Activated CD8-positive, alpha-beta T cell treated with anti-CD3 and anti-CD28 coated beads, Interleukin-2, amount 10 ng/mL, durations not matched to agents 7 days and 5 days (primary cell): ENCODE data around the gene OIP5. TPM values are rescaled to one million over a fixed set of nuclear protein-coding genes. Genes with fewer than 3 reads are reported as not detected.

Experiments used
- ATAC-seq: fragments of 150-1000 bp; cut with Tn5 transposase; one replicate; pipeline ENCODE4 v1.10.0; 2021; ENCODE audit warnings: moderate library complexity
- CTCF ChIA-PET: fragments of 350-600 bp; sonication (Branson Sonifier 250); formaldehyde crosslinking; loops from one replicate; lab custom pipeline; 2021; ENCODE audit warnings: antibody characterized with exemption; lab: Charles Lee
- POLR2A ChIA-PET: fragments of 350-600 bp; sonication (Branson Sonifier 250); formaldehyde crosslinking; loops from one replicate; lab custom pipeline; 2021; ENCODE audit warnings: antibody characterized with exemption; lab: Charles Lee
- DNase-seq: peaks from one replicate; pipeline ENCODE4 v3.0.0-alpha.2; 2020
- H3K27ac Mint-ChIP-seq: one replicate; pipeline ENCODE4 v1.8.0; 2021; ENCODE audit warnings: mild to moderate bottlenecking, mixed read lengths
- H3K27me3 Mint-ChIP-seq: one replicate; pipeline ENCODE4 v1.8.0; 2021; ENCODE audit warnings: low read depth, mixed read lengths
- H3K36me3 Mint-ChIP-seq: one replicate; pipeline ENCODE4 v1.8.0; 2021; ENCODE audit warnings: low read depth, mixed read lengths
- H3K4me1 Mint-ChIP-seq: one replicate; pipeline ENCODE4 v1.8.0; 2021; ENCODE audit warnings: low read depth, mixed read lengths
- H3K4me3 Mint-ChIP-seq: one replicate; pipeline ENCODE4 v1.8.0; 2021; ENCODE audit warnings: mild to moderate bottlenecking, mixed read lengths
- H3K9me3 Mint-ChIP-seq: one replicate; pipeline ENCODE4 v1.8.0; 2022; ENCODE audit warnings: mixed read lengths; ENCODE audit not compliant: insufficient read depth
- total RNA-seq, 2 experiments: library from RNA; stranded (reverse); gene quantifications; one replicate each; pipeline ENCODE4 v1.2.3, GENCODE V29; 2021

Gene OIP5
- 10 to 100 TPM; 22.8 to 23.8 TPM for total RNA-seq

DNA sequence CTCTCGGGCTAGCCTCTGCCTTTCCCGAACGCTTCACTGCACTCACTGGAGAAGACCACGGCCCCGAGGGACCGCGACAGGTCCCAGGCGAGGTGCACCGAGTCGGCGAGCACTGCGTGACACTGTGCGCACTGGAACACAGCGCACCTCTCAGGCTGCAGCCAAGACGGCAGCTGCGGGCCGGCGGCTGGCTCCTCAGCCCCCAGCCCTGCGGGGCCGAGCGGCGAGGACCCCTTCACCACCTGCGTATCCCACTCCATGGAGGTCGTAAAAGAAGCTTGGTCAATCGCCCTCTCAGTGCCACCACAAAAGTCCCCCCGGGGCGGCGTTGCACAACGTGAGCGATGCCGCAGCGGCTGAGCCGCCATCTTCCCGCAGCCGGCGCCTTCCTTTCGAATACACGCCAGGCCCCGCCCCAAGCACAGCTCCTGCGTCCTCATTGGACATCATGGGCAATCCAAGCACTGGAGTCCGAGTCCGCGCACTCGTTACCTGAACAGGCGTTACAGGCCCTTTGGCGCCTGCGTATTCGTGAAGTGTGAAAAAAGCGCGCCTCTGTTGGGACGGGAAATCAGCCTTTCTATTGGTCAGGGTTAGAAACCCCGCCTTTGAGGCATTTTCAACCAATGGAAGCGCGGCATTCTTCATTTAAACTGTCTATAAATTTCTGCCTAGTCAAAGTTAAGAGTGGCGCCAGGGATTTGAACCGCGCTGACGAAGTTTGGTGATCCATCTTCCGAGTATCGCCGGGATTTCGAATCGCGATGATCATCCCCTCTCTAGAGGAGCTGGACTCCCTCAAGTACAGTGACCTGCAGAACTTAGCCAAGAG lies at the start of gene OIP5, which contains the start of gene NUSAP1:
TSS of gene OIP5 (minus strand) at position 398 of the 832 bp plus-strand sequence. CDS start at position 368, 30 bp downstream.
TSS of gene NUSAP1 (plus strand) at position 688 of the 832 bp plus-strand sequence. CDS start at position 765, 77 bp downstream.
- ATAC-seq: peak; percentile 98
- ChIA-PET CTCF (interaction anchor here (0.6 to 2.4 kb wide), 11 partner anchors 9 to 428 kb away, joined by 3 to 11 read pairs (median 3); partner anchors contain the start of genes CHP1 and EXD1), POLR2A (interaction anchor here (0.5 to 2.3 kb wide), 30 partner anchors 9 to 733 kb away, joined by 3 to 19 read pairs (median 4); partner anchors contain the start of genes CHP1, INO80 and RAD51)
- Mint-ChIP-seq H3K4me1 (peaks cover 29% of the 10 kb centered on the region), H3K27ac (peak within 1 kb of the TSS; percentile 97), H3K9me3 (no peaks in the 10 kb centered on the region), H3K27me3 (no peaks in the 10 kb centered on the region), H3K36me3 (peaks cover 48% of the 10 kb centered on the region), H3K4me3 (peak within 1 kb of the TSS; percentile 96)
- peak; percentile 100 for DNase-seq

DNA sequence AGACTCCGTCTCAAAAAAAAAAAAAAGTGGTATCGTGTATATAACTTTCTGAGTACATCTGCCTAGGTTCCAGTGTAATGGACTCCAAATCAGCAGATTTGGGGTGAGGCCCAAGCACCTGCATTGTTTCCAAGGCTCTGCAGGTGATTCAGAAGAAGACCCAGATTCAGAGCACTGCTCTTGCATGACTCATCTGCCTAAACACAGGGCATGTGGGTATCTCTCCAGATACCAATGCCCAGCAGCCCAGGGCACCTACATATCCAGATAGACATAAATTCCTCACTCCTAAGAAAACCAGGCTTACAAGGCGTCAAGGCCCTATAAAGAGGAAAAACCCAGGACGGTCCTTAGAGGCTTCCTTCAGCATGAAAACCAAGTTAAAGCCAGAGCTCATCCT lies 45.6 kb upstream of the OIP5 start:
- no peaks in the 10 kb centered on the region for H3K4me1 Mint-ChIP-seq
- H3K27ac Mint-ChIP-seq: peak overlapping the region; percentile 61
- ChIA-PET POLR2A (no interaction called here), CTCF (no interaction called here)
- ATAC-seq: no peak
- H3K4me3 Mint-ChIP-seq: no peak overlapping the region
- no peaks in the 10 kb centered on the region for H3K9me3 Mint-ChIP-seq
- DNase-seq: no peak
- H3K36me3 Mint-ChIP-seq: peaks cover 54% of the 10 kb centered on the region
- H3K27me3 Mint-ChIP-seq: no peaks in the 10 kb centered on the region

DNA sequence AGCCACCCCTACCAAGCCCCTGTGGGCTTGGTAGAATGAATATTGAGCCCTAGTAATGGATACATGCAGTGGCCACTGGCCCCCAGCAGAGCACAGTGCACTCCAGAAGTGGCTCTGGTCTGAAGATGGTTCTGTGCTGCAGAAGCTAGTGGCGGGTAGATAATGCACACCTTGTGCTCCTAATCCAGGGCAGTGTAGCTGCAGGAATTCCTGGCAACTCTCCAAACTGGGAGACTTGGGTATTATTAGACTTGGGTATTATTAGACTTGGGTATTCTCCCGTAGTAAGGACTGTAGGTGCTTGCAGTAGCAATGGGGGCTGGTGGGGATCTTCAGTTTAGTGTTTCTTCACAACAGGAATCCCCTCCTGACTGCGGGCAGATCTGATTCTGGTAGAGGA lies 35.0 kb upstream of the OIP5 start:
- H3K27me3 Mint-ChIP-seq: no peaks in the 10 kb centered on the region
- H3K9me3 Mint-ChIP-seq: no peaks in the 10 kb centered on the region
- ChIA-PET CTCF (no interaction called here), POLR2A (interaction anchor here (0.6 kb wide), 1 partner anchor 447 kb away, joined by 3 read pairs; no protein-coding TSS in a partner anchor)
- DNase-seq: no peak
- peak; percentile 30 for ATAC-seq
- no peaks in the 10 kb centered on the region for H3K4me1 Mint-ChIP-seq
- no peak overlapping the region for H3K27ac Mint-ChIP-seq
- H3K36me3 Mint-ChIP-seq: peaks cover 69% of the 10 kb centered on the region
- H3K4me3 Mint-ChIP-seq: no peak overlapping the region

DNA sequence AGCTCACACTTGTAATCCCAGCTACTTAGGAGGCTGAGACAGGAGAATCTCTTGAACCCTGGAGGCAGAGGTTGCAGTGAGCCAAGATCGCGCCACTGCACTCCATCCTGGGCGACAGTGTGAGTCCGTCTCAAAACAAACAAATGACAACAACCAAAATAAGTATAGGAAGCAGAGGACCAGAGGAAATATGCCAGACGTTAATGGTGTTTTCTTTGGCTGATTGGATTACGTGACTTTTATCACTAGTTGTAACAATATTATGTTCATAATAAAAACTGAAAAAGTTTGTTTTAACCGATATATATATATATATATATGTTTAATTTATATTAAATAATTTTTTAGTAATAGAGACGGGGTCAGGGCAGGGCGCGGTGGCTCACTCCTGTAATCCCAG lies 22.0 kb upstream of the OIP5 start:
- CTCF ChIA-PET: no interaction called here
- H3K36me3 Mint-ChIP-seq: peaks cover 63% of the 10 kb centered on the region

DNA sequence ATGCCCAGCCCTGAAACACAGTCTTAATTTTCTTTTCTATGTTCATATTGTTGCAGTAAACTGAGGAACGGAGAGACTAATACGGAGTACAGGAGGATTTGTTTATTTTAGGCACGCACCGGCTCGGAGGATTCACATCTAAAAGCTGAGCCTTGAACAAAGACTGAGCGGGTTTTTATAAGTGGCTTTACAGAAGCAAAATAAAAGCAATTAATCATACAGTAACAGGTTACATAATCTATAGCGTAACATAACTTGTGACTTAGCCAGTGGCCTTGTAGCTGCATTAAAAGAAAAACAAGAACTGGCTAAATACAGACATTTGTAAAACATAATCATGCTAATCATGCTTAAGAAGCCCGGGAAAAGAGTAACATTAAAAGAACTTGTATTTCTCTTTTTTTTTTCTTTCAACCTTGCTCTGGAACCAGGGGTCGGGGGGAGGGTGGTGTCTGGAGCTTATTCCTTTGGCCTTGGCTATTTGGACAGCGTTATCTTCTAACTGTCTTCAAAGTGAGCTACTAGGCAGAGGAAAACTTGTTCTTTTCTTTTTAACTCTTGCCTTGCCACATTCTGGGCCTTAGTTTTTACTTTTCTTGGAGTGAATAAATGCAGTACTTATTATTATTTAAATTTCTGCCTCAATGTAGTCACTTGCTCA lies 17.8 kb upstream of the OIP5 start:
- POLR2A ChIA-PET: interaction anchor here (1.2 kb wide), 1 partner anchor 12 kb away, joined by 5 read pairs; no protein-coding TSS in a partner anchor
- Mint-ChIP-seq H3K27me3 (no peaks in the 10 kb centered on the region), H3K9me3 (no peaks in the 10 kb centered on the region), H3K27ac (no peak overlapping the region), H3K4me3 (no peak overlapping the region), H3K36me3 (peaks cover 65% of the 10 kb centered on the region), H3K4me1 (no peaks in the 10 kb centered on the region)
- DNase-seq (no peak), ATAC-seq (no peak)
- CTCF ChIA-PET: interaction anchor here (1.3 kb wide), 1 partner anchor 17 kb away, joined by 3 read pairs; the partner anchor contains the start of genes NUSAP1 and OIP5

More for the DNA sequence above, 22.0 kb upstream of the OIP5 start:
- ATAC-seq (no peak), DNase-seq (no peak)
- H3K4me1 Mint-ChIP-seq: no peaks in the 10 kb centered on the region
- H3K27ac Mint-ChIP-seq: no peak overlapping the region
- POLR2A ChIA-PET: no interaction called here
- H3K9me3 Mint-ChIP-seq: no peaks in the 10 kb centered on the region
- H3K4me3 Mint-ChIP-seq: no peak overlapping the region
- H3K27me3 Mint-ChIP-seq: no peaks in the 10 kb centered on the region

DNA sequence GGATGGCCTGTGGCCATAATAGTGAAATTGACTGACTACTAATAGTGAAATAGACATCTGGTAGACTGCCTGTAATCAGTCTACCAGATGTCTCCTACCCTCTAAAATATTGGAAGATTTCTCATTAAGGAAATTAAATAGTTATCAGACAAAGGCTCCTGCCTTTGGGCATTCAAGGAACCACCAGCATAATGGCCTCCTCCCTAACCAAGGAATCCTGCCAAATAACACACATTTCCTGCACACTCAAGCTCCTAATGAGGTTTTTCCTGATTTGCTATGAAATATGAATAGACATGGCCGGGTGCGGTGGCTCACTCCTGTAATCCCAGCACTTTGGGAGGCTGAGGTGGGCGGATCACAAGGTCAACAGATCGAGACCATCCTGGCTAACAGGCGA lies 14.8 kb upstream of the OIP5 start:
- DNase-seq (no peak), ATAC-seq (no peak)
- CTCF ChIA-PET: no interaction called here
- H3K27ac Mint-ChIP-seq: no peak overlapping the region
- POLR2A ChIA-PET: interaction anchor here (1.0 kb wide), 1 partner anchor 14 kb away, joined by 7 read pairs; the partner anchor contains the start of genes NUSAP1 and OIP5
- H3K4me1 Mint-ChIP-seq: peaks cover 4% of the 10 kb centered on the region
- H3K27me3 Mint-ChIP-seq: no peaks in the 10 kb centered on the region
- H3K4me3 Mint-ChIP-seq: no peak overlapping the region
- peaks cover 69% of the 10 kb centered on the region for H3K36me3 Mint-ChIP-seq
- no peaks in the 10 kb centered on the region for H3K9me3 Mint-ChIP-seq

DNA sequence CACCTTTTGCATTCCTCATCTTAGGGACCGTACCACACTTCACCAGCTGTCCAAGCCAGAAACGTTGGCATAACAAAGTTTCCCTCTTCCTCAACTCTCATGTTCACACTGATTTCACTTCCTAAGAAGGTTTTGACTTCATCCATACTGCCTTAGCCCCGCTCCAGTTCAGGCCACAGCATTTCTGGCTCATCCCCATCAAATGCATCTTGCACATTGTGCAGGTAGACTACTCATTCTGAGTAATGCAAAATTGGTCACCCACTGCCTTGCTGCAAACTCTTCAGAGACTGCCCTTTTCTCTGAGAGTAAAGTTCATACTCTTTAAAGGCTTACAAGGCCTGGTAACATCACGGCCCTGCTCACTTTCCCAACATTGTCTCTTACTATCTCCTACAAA lies 9.1 kb upstream of the OIP5 start:
- H3K36me3 Mint-ChIP-seq: peaks cover 72% of the 10 kb centered on the region
- H3K9me3 Mint-ChIP-seq: no peaks in the 10 kb centered on the region
- H3K4me3 Mint-ChIP-seq: no peak overlapping the region
- no peaks in the 10 kb centered on the region for H3K27me3 Mint-ChIP-seq
- ChIA-PET POLR2A (interaction anchor here (1.1 kb wide), 1 partner anchor 9 kb away, joined by 3 read pairs; the partner anchor contains the start of genes NUSAP1 and OIP5), CTCF (no interaction called here)
- ATAC-seq (no peak), DNase-seq (no peak)
- H3K27ac Mint-ChIP-seq: no peak overlapping the region
- peaks cover 41% of the 10 kb centered on the region for H3K4me1 Mint-ChIP-seq

DNA sequence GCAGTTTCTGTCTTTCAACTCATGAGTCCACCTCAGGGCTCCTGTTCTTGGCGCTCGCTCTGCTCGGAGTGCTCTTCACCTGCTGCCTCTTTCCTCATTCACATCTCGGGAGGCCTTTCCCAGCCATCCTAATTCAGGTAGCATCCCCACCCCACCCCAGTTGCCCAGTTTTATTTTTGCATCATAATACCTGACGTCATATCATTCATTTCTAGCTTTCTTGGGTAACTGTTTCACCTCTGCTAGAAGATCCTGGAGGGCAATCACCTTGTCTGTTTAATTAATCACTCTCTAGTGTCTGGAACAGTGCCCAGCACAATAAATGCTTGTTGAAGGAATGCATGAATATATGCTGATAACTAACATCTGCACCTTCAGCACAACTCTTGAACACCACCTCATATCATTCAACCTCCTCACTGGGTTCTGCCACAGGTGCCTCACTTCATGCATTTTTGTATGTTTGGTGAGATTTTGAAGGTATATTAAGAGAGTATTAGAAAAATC lies 7.9 kb upstream of the OIP5 start:
- ChIA-PET POLR2A (no interaction called here), CTCF (no interaction called here)
- peaks cover 47% of the 10 kb centered on the region for H3K4me1 Mint-ChIP-seq
- no peaks in the 10 kb centered on the region for H3K27me3 Mint-ChIP-seq
- peaks cover 69% of the 10 kb centered on the region for H3K36me3 Mint-ChIP-seq
- H3K4me3 Mint-ChIP-seq: no peak overlapping the region
- DNase-seq: no peak
- H3K9me3 Mint-ChIP-seq: no peaks in the 10 kb centered on the region
- ATAC-seq: no peak
- H3K27ac Mint-ChIP-seq: no peak overlapping the region

DNA sequence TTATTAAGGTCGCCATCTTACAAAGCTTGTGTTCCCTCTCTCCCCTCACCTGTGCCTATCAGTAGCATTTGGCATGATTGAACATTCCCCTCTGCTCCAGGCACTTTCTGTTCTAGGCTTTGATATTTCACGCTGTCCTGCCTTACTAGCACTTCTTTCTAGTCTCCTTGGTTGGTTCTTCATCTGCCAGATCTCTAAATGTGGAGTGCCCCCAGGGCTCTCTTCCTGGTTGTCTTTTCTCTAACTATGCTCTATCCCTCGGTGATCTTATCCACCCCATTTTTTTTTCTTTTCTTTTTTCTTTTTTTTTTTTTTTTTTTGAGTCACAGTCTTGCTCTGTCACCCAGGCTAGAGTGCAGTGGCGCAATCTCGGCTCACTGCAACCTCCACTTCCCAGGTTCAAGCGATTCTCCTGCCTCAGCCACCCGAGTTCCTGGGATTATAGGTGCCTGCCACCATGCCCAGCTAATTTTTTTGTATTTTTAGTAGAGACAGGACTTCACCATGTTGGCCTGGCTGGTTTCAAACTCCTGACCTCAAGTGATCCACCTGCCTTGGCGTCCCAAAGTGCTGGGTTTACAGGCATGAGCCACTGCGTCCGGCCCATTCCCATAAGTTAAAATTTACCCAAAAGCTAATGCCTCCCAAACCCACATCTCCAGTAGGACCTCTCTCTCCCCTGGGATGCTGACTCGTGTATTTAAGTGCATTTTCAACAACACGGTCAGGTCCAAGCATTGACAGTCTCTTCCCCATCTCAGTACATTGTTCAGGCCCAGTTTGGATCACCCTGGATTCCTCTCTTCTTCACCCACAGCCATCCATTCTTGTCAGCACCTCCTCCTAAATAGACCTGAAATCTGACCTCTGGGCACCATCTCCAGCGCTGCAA lies 5.5 kb upstream of the OIP5 start:
- POLR2A ChIA-PET: interaction anchor here (1.0 to 1.3 kb wide), 2 partner anchors 12 to 53 kb away, joined by 3 to 5 read pairs; no protein-coding TSS in a partner anchor
- no peaks in the 10 kb centered on the region for H3K27me3 Mint-ChIP-seq
- no peak for ATAC-seq
- H3K9me3 Mint-ChIP-seq: no peaks in the 10 kb centered on the region
- peaks cover 72% of the 10 kb centered on the region for H3K36me3 Mint-ChIP-seq
- peak overlapping the region; percentile 31 for H3K27ac Mint-ChIP-seq
- no peak overlapping the region for H3K4me3 Mint-ChIP-seq
- DNase-seq: no peak
- CTCF ChIA-PET: no interaction called here
- H3K4me1 Mint-ChIP-seq: peaks cover 49% of the 10 kb centered on the region

DNA sequence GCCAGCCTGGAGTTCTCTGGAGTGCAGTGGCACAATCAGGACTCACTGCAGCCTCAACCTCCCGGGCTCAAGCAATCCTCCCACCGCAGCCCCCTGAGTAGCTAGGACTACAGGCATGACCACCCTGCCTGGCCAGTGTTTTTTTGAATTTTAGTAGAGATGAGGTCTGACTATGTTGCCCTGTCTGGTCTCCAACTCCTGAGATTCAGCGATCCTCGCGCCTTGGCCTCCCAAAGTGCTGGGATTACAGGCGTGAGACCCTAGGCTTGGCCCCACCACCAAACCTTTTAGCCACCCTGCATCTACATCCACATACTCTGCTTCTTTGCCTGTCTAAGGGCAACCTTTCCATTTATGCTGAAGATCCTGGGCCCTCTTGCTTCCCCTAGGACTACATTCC lies 4.7 kb upstream of the OIP5 start:
- ATAC-seq: no peak
- H3K27ac Mint-ChIP-seq: no peak overlapping the region
- peaks cover 45% of the 10 kb centered on the region for H3K4me1 Mint-ChIP-seq
- ChIA-PET POLR2A (interaction anchor here (1.3 kb wide), 1 partner anchor 52 kb away, joined by 3 read pairs; no protein-coding TSS in a partner anchor), CTCF (no interaction called here)
- H3K9me3 Mint-ChIP-seq: no peaks in the 10 kb centered on the region
- no peak for DNase-seq
- no peaks in the 10 kb centered on the region for H3K27me3 Mint-ChIP-seq
- H3K4me3 Mint-ChIP-seq: no peak overlapping the region
- H3K36me3 Mint-ChIP-seq: peaks cover 70% of the 10 kb centered on the region

DNA sequence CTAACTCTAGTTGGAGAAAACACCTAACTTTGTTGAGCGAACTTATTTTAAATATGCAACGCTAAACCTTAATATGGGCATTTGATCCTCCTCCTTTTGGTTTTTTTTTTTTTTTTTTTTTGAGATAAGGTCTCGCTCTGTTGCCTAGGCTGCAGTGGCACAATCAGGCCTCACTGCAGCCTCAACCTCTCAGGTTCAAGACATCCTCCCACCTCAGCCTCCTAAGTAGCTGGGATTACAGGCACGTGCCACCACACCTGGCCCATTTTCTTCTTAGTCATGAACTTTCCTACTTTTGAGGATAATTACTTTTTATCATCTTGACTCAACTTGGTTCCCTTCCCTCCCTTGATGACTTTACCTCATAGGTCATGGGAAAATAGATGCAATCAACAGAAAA lies 4.2 kb upstream of the OIP5 start:
- Mint-ChIP-seq H3K4me3 (no peak overlapping the region), H3K36me3 (peaks cover 67% of the 10 kb centered on the region), H3K27ac (peak overlapping the region; percentile 2), H3K27me3 (no peaks in the 10 kb centered on the region), H3K4me1 (peaks cover 43% of the 10 kb centered on the region), H3K9me3 (no peaks in the 10 kb centered on the region)
- CTCF ChIA-PET: no interaction called here
- POLR2A ChIA-PET: interaction anchor here (1.3 kb wide), 1 partner anchor 52 kb away, joined by 3 read pairs; no protein-coding TSS in a partner anchor
- no peak for DNase-seq
- no peak for ATAC-seq
